WTC11 (cell line): ENCODE data around the gene ATP5F1A. TPM values are rescaled to one million over a fixed set of nuclear protein-coding genes. Genes with fewer than 3 reads are reported as not detected.

ENCODE experiments used
- ATAC-seq: fragments of 200-7000 bp; cut with Tn5 transposase; 2 replicates; pipeline ENCODE4 v1.10.0; 2021; ENCODE audit warnings: mild to moderate bottlenecking, moderate library complexity
- CTCF ChIA-PET: fragments of 300-600 bp; sonication (Branson Sonifier 250); formaldehyde crosslinking; loops from one replicate; lab custom pipeline; 2021; ENCODE audit warnings: antibody characterized with exemption; lab: Charles Lee
- POLR2A ChIA-PET: fragments of 350-600 bp; sonication (Branson Sonifier 250); formaldehyde crosslinking; loops from one replicate; lab custom pipeline; 2021; ENCODE audit warnings: antibody characterized with exemption; lab: Charles Lee
- DNase-seq: peaks from one replicate; pipeline ENCODE4 v3.0.0; 2021; ENCODE audit warnings: low spot score
- H3K27ac Mint-ChIP-seq: 2 replicates; pipeline ENCODE4 v1.8.0; 2021; ENCODE audit warnings: mixed read lengths
- H3K27me3 Mint-ChIP-seq: 2 replicates; pipeline ENCODE4 v1.8.0; 2021; ENCODE audit warnings: low read depth, mild to moderate bottlenecking, moderate library complexity, mixed read lengths
- H3K36me3 Mint-ChIP-seq: 2 replicates; pipeline ENCODE4 v1.8.0; 2021; ENCODE audit warnings: mixed read lengths
- H3K4me1 Mint-ChIP-seq: 2 replicates; pipeline ENCODE4 v1.8.0; 2022; ENCODE audit warnings: mixed read lengths
- H3K4me3 Mint-ChIP-seq: 2 replicates; pipeline ENCODE4 v1.8.0; 2021; ENCODE audit warnings: mild to moderate bottlenecking, moderate library complexity, mixed read lengths
- H3K9me3 Mint-ChIP-seq: 2 replicates; pipeline ENCODE4 v1.8.0; 2021; ENCODE audit warnings: mixed read lengths
- CREB1 ChIP-seq: sonication (generic); formaldehyde crosslinking; IDR thresholded peaks from 2 replicates; pipeline ENCODE4 v1.8.0; 2023; ENCODE audit warnings: mild to moderate bottlenecking, missing genetic modification reagents
- FOXJ3 ChIP-seq: sonication (generic); formaldehyde crosslinking; IDR thresholded peaks from 2 replicates; pipeline ENCODE4 v1.9.0; 2021; ENCODE audit warnings: missing genetic modification reagents, mild to moderate bottlenecking, borderline replicate concordance
- HMGA2 ChIP-seq: fragments of 250-450 bp; sonication (Bioruptor Pico); IDR thresholded peaks from 2 replicates; pipeline ENCODE4 v1.4.0; 2021; ENCODE audit warnings: mild to moderate bottlenecking, moderate library complexity
- JAZF1 ChIP-seq: fragments of 250-450 bp; sonication (Bioruptor Pico); IDR thresholded peaks from 2 replicates; pipeline ENCODE4 v1.9.0; 2021; ENCODE audit warnings: moderate library complexity, mild to moderate bottlenecking, inconsistent platforms
- JUN ChIP-seq: sonication (generic); formaldehyde crosslinking; IDR thresholded peaks from 2 replicates; pipeline ENCODE4 v1.8.0; 2023; ENCODE audit warnings: mild to moderate bottlenecking, missing genetic modification reagents
- NFATC4 ChIP-seq: fragments of 250-450 bp; sonication (Bioruptor Pico); IDR thresholded peaks from 2 replicates; pipeline ENCODE4 v1.9.0; 2021; ENCODE audit warnings: mild to moderate bottlenecking
- RORB ChIP-seq: fragments of 250-450 bp; sonication (Bioruptor Pico); IDR thresholded peaks from 2 replicates; pipeline ENCODE4 v1.9.0; 2021; ENCODE audit warnings: mild to moderate bottlenecking
- SP1 ChIP-seq: sonication (generic); formaldehyde crosslinking; conservative IDR thresholded peaks from 2 replicates; pipeline ENCODE4 v1.8.1; 2022; ENCODE audit warnings: missing genetic modification reagents
- ZBTB21 ChIP-seq: sonication (generic); formaldehyde crosslinking; IDR thresholded peaks from 2 replicates; pipeline ENCODE4 v1.8.1; 2023; ENCODE audit warnings: mild to moderate bottlenecking, missing genetic modification reagents, borderline replicate concordance
- ZNF138 ChIP-seq: sonication (generic); formaldehyde crosslinking; conservative IDR thresholded peaks from 2 replicates; pipeline ENCODE4 v1.8.1; 2022; ENCODE audit warnings: mild to moderate bottlenecking, moderate library complexity, missing genetic modification reagents
- ZNF219 ChIP-seq: sonication (generic); formaldehyde crosslinking; IDR thresholded peaks from 2 replicates; pipeline ENCODE4 v1.8.0; 2023; ENCODE audit warnings: missing genetic modification reagents, mild to moderate bottlenecking, borderline replicate concordance
- total RNA-seq: library from RNA; stranded (reverse); gene quantifications from 3 replicates; pipeline ENCODE4 v1.2.3, GENCODE V29; 2021
- TF ChIP-seq, protein P1 (sequence below): fragments of 250-450 bp; sonication (Bioruptor Pico); IDR thresholded peaks from 2 replicates; pipeline ENCODE4 v2.1.2; 2022; ENCODE audit warnings: mild to moderate bottlenecking, moderate library complexity
- TF ChIP-seq, protein P2 (sequence below): sonication (generic); formaldehyde crosslinking; IDR thresholded peaks from 2 replicates; pipeline ENCODE4 v1.8.0; 2023; ENCODE audit warnings: missing genetic modification reagents
- TF ChIP-seq, protein P3 (sequence below): sonication (generic); formaldehyde crosslinking; IDR thresholded peaks from 2 replicates; pipeline ENCODE4 v1.8.1; 2023; ENCODE audit warnings: mild to moderate bottlenecking, missing genetic modification reagents, moderate library complexity
- TF ChIP-seq, protein P4 (sequence below): sonication (generic); formaldehyde crosslinking; IDR thresholded peaks from 2 replicates; pipeline ENCODE4 v1.8.0; 2023; ENCODE audit warnings: missing genetic modification reagents, mild to moderate bottlenecking, borderline replicate concordance
- TF ChIP-seq, protein P5 (sequence below): sonication (generic); formaldehyde crosslinking; IDR thresholded peaks from 2 replicates; pipeline ENCODE4 v1.8.0; 2022; ENCODE audit warnings: mild to moderate bottlenecking, missing genetic modification reagents
- TF ChIP-seq, protein P6 (sequence below): sonication (generic); formaldehyde crosslinking; IDR thresholded peaks from 2 replicates; pipeline ENCODE4 v1.8.0; 2022; ENCODE audit warnings: mild to moderate bottlenecking, missing genetic modification reagents

ATP5F1A gene
- total RNA-seq, 1 experiment from 2014 or later = 825 TPM

DNA sequence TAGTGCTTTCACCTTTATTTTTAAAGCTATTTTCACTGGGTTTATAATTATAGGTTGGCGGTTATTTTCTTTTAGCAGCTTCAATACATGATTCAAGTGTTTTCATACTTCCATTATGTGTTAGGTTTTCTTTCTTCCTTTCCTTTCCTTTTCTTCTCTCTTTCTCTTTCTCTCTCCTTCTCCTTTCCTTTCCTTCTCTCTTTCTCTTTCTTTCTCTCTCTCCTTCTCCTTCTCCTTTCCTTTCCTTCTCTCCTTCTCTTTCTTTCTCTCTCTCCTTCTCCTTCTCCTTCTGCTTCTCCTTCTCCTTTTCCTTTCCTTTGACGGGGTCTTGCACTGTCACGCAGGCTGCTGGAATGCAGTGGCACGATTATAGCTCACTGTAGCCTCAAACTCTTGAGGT is 42.1 kb upstream of the ATP5F1A start:
- Mint-ChIP-seq H3K27ac (no peak overlapping the region), H3K27me3 (no peaks in the 10 kb centered on the region), H3K4me3 (no peak overlapping the region), H3K9me3 (no peaks in the 10 kb centered on the region), H3K4me1 (peaks cover 14% of the 10 kb centered on the region), H3K36me3 (no peaks in the 10 kb centered on the region)
- POLR2A ChIA-PET = no interaction called here
- CTCF ChIA-PET = interaction anchor here (1.5 to 2.0 kb wide), 2 partner anchors 8 to 33 kb away, joined by 3 to 10 read pairs; a partner anchor contains a TSS
- no peak for DNase-seq
- TF ChIP-seq JAZF1 (CRISPR knock-in tag) (no peak), FOXJ3 (CRISPR knock-in tag) (no peak), HMGA2 (CRISPR knock-in tag) (no peak), NFATC4 (CRISPR knock-in tag) (no peak), CREB1 (CRISPR knock-in tag) (no peak), ZNF138 (CRISPR knock-in tag) (no peak), ZBTB21 (no peak), JUN (CRISPR knock-in tag) (no peak), RORB (CRISPR knock-in tag) (no peak)
- TF ChIP-seq, protein P1, sequence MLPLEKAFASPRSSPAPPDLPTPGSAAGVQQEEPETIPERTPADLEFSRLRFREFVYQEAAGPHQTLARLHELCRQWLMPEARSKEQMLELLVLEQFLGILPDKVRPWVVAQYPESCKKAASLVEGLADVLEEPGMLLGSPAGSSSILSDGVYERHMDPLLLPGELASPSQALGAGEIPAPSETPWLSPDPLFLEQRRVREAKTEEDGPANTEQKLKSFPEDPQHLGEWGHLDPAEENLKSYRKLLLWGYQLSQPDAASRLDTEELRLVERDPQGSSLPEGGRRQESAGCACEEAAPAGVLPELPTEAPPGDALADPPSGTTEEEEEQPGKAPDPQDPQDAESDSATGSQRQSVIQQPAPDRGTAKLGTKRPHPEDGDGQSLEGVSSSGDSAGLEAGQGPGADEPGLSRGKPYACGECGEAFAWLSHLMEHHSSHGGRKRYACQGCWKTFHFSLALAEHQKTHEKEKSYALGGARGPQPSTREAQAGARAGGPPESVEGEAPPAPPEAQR (CRISPR knock-in tag) = no peak
- TF ChIP-seq, protein P2, sequence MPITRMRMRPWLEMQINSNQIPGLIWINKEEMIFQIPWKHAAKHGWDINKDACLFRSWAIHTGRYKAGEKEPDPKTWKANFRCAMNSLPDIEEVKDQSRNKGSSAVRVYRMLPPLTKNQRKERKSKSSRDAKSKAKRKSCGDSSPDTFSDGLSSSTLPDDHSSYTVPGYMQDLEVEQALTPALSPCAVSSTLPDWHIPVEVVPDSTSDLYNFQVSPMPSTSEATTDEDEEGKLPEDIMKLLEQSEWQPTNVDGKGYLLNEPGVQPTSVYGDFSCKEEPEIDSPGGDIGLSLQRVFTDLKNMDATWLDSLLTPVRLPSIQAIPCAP = no peak
- TF ChIP-seq, protein P3, sequence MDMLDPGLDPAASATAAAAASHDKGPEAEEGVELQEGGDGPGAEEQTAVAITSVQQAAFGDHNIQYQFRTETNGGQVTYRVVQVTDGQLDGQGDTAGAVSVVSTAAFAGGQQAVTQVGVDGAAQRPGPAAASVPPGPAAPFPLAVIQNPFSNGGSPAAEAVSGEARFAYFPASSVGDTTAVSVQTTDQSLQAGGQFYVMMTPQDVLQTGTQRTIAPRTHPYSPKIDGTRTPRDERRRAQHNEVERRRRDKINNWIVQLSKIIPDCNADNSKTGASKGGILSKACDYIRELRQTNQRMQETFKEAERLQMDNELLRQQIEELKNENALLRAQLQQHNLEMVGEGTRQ (CRISPR knock-in tag) = no peak
- TF ChIP-seq, all 79 proteins: peak for 0
- ATAC-seq = no peak

DNA sequence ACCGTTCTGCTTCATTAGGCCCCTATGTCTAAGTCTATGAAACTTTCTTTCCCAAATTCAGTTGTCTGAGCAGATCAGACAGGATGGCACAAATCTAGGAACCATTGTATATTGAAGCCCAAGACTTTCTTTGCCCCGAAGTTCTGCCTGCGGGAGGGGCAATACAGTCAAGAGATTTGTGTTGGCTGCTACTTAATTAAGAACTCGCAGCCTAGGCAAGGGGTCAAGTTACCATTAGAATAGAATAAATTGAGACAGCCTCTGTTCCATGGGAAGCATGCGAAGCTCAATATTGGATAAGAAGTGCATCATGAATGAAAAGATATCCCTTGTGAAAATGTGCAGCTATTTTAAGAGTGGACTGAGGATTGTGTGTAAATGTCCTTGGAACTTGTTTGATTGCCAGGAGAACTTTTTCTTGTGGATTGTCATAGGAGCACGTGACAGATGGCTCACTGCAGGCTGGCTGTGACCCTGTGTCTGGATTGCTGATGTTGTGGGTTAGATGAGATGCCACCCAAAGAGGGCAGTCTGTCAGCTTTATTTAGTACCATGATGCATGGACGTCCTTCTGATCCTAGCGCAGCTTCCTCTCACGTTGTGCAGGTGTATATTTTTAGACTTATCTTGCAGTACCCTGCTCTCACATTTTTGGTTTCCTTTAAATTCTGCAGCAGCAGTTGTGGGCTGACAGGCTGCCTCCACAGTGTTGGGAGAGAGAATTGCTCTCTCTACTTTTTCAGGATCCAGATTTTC is 37.0 kb upstream of the ATP5F1A start:
- Mint-ChIP-seq H3K9me3 (no peaks in the 10 kb centered on the region), H3K27ac (peak overlapping the region; percentile 24), H3K4me3 (no peak overlapping the region), H3K27me3 (no peaks in the 10 kb centered on the region)
- DNase-seq = no peak
- ATAC-seq = peak; percentile 74
- TF ChIP-seq SP1 (CRISPR knock-in tag) (0 out of 2 replicates have a peak, but pooled peaks have one; percentile 31), FOXJ3 (CRISPR knock-in tag) (no peak), ZNF219 (CRISPR knock-in tag) (no peak)
- TF ChIP-seq, protein P3 (CRISPR knock-in tag) = peak; percentile 74
- TF ChIP-seq, protein P4, sequence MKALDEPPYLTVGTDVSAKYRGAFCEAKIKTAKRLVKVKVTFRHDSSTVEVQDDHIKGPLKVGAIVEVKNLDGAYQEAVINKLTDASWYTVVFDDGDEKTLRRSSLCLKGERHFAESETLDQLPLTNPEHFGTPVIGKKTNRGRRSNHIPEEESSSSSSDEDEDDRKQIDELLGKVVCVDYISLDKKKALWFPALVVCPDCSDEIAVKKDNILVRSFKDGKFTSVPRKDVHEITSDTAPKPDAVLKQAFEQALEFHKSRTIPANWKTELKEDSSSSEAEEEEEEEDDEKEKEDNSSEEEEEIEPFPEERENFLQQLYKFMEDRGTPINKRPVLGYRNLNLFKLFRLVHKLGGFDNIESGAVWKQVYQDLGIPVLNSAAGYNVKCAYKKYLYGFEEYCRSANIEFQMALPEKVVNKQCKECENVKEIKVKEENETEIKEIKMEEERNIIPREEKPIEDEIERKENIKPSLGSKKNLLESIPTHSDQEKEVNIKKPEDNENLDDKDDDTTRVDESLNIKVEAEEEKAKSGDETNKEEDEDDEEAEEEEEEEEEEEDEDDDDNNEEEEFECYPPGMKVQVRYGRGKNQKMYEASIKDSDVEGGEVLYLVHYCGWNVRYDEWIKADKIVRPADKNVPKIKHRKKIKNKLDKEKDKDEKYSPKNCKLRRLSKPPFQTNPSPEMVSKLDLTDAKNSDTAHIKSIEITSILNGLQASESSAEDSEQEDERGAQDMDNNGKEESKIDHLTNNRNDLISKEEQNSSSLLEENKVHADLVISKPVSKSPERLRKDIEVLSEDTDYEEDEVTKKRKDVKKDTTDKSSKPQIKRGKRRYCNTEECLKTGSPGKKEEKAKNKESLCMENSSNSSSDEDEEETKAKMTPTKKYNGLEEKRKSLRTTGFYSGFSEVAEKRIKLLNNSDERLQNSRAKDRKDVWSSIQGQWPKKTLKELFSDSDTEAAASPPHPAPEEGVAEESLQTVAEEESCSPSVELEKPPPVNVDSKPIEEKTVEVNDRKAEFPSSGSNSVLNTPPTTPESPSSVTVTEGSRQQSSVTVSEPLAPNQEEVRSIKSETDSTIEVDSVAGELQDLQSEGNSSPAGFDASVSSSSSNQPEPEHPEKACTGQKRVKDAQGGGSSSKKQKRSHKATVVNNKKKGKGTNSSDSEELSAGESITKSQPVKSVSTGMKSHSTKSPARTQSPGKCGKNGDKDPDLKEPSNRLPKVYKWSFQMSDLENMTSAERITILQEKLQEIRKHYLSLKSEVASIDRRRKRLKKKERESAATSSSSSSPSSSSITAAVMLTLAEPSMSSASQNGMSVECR (CRISPR knock-in tag) = no peak
- TF ChIP-seq, protein P5, sequence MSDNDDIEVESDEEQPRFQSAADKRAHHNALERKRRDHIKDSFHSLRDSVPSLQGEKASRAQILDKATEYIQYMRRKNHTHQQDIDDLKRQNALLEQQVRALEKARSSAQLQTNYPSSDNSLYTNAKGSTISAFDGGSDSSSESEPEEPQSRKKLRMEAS (CRISPR knock-in tag) = no peak
- TF ChIP-seq, protein P6, sequence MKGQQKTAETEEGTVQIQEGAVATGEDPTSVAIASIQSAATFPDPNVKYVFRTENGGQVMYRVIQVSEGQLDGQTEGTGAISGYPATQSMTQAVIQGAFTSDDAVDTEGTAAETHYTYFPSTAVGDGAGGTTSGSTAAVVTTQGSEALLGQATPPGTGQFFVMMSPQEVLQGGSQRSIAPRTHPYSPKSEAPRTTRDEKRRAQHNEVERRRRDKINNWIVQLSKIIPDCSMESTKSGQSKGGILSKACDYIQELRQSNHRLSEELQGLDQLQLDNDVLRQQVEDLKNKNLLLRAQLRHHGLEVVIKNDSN (CRISPR knock-in tag) = peak; percentile 48; the same call in 1 of the 2 replicates
- TF ChIP-seq, all 79 proteins: peak for 3
- Mint-ChIP-seq H3K4me1 (peaks cover 20% of the 10 kb centered on the region), H3K36me3 (peaks cover 2% of the 10 kb centered on the region)
- CTCF ChIA-PET = interaction anchor here (1.1 to 1.6 kb wide), 3 partner anchors 38 to 146 kb away, joined by 3 to 5 read pairs (median 4); a partner anchor contains a TSS
- POLR2A ChIA-PET = no interaction called here
